ENCODE data around the gene DECR2.

DNA sequence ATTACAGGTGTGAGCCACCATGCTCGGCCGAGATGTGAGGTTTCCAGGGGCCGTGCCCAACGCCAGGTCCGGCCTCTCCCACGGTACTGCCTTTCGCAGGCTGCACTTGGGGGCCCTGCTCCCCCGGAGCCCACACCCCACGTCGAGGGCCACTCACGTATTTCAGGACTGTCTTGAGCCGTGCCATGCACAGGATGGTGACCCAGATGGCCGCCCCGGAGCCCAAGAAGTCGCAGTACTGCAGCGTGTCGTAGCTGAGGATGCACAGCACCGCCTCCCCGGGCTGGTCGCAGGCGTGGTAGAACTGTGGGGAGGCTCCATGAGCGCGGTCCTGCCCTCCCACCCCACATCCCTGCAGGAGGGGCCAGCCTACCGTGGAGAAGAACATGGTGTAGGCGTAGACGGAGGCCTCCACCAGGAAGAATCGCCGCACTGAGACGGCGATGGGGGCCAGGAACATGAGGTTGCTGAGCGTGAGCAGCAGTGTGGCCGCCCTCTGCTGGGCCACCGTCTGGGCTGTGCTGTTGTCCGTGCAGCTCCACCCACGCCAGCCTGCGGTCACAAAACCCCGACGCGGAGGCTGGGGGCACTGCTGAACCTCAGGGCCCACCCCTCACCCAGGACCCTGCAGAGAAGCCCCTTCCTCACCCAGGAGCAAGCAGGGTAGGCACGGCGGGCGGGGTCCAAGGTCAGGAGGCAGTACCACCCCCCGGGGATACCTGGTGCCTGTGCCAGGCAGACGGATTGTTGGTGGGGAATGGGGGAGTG is 27.7 kb upstream of the DECR2 start:
- TF ChIP-seq EP300 (IDR thresholded peaks at IDR 0.05), result no peak
- no peak for TF ChIP-seq CTCF (IDR thresholded peaks at IDR 0.05)
- no peak for TF ChIP-seq POLR2A (IDR thresholded peaks at IDR 0.05)
- TF ChIP-seq POLR2AphosphoS5 (IDR thresholded peaks at IDR 0.05), result no peak

Data from sigmoid colon (tissue), 4 donors.